CD4-positive, alpha-beta memory T cell (primary cell): ENCODE data around the gene OSBPL8. TPM values are rescaled to one million over a fixed set of nuclear protein-coding genes. Genes with fewer than 3 reads are reported as not detected.
"Not testable (repeated sequence)": the region's sequence is repeated elsewhere in the genome, so short reads cannot be mapped to it uniquely, and the experiment has no call there.

Experiments
- CTCF ChIA-PET: fragments of 350-600 bp; sonication (Branson Sonifier 250); formaldehyde crosslinking; loops from one replicate; lab custom pipeline; 2021; ENCODE audit warnings: inconsistent platforms; ENCODE audit not compliant: partially characterized antibody; lab: Charles Lee
- POLR2A ChIA-PET: fragments of 350-600 bp; sonication (Branson Sonifier 250); formaldehyde crosslinking; loops from one replicate; lab custom pipeline; 2021; ENCODE audit not compliant: partially characterized antibody; lab: Charles Lee
- DNase-seq, 5 donors: peaks; one replicate each; pipeline versions ENCODE4 v3.0.0 to v3.0.0-alpha.2; 2020 to 2022; ENCODE audit warnings: mixed read lengths in 1 of 5
- H3K27ac ChIP-seq: one replicate; pipeline ENCODE4 v1.7.0; 2013; ENCODE audit warnings: low read depth, low read length
- H3K27me3 ChIP-seq: 2 replicates; pipeline ENCODE4 v1.7.0; 2013; ENCODE audit warnings: mild to moderate bottlenecking, low read length, moderate library complexity; ENCODE audit not compliant: insufficient read depth
- H3K36me3 ChIP-seq: 2 replicates; pipeline ENCODE4 v1.7.0; 2013; ENCODE audit warnings: mild to moderate bottlenecking, low read length, moderate library complexity; ENCODE audit not compliant: insufficient read depth
- H3K4me1 ChIP-seq: 2 replicates; pipeline ENCODE4 v1.7.0; 2013; ENCODE audit warnings: mild to moderate bottlenecking, low read length, moderate library complexity; ENCODE audit not compliant: insufficient read depth
- H3K4me3 ChIP-seq, 2 donors: one replicate each; pipeline ENCODE4 v1.7.0; 2013; ENCODE audit warnings: low read length in 2 of 2, mild to moderate bottlenecking in 1 of 2
- H3K9me3 ChIP-seq, 2 donors: one replicate each; pipeline ENCODE4 v1.7.0; 2013; ENCODE audit warnings: low read length in 2 of 2, control low read depth in 1 of 2; ENCODE audit not compliant: control insufficient read depth in 1 of 2
- H3K27ac Mint-ChIP-seq, 7 donors: one replicate each; pipeline ENCODE4 v1.8.0; 2020 to 2021; ENCODE audit warnings: mixed read lengths in 7 of 7, mild to moderate bottlenecking in 6 of 7, inconsistent platforms in 3 of 7, moderate library complexity in 3 of 7
- H3K27me3 Mint-ChIP-seq, 2 donors: one replicate each; pipeline ENCODE4 v1.8.0; 2020 to 2021; ENCODE audit warnings: mixed read lengths in 2 of 2
- H3K36me3 Mint-ChIP-seq, 2 donors: one replicate each; pipeline ENCODE4 v1.8.0; 2020 to 2021; ENCODE audit warnings: mixed read lengths in 2 of 2, inconsistent platforms in 1 of 2, mild to moderate bottlenecking in 1 of 2
- H3K4me1 Mint-ChIP-seq, 4 donors: one replicate each; pipeline ENCODE4 v1.8.0; 2020 to 2021; ENCODE audit warnings: mixed read lengths in 4 of 4, mild to moderate bottlenecking in 1 of 4
- H3K4me3 Mint-ChIP-seq, 8 donors: one replicate each; pipeline ENCODE4 v1.8.0; 2020 to 2021; ENCODE audit warnings: mixed read lengths in 8 of 8, mild to moderate bottlenecking in 7 of 8, moderate library complexity in 6 of 8, inconsistent platforms in 3 of 8
- H3K9me3 Mint-ChIP-seq, 8 donors: one replicate each; pipeline ENCODE4 v1.8.0; 2020 to 2021; ENCODE audit warnings: mixed read lengths in 8 of 8, mild to moderate bottlenecking in 5 of 8, inconsistent platforms in 3 of 8, moderate library complexity in 1 of 8
- intact Hi-C: fragments of 100-400 bp; cut with micrococcal nuclease; formaldehyde crosslinking; loops from one replicate; pipeline ENCODE4 v1.15.1; 2023
- polyA plus RNA-seq, 2 donors: library from polyadenylated mRNA; unstranded; fragments of 300-500 nt; fragmentation: Illumina TruSeq; gene quantifications; one replicate each; pipeline ENCODE4 v1.2.3, GENCODE V29; 2021
- total RNA-seq, 2 experiments: library from RNA; stranded (reverse); gene quantifications; one replicate each; pipeline ENCODE4 v1.2.3, GENCODE V29; 2021

OSBPL8 gene
- total and polyA plus RNA-seq, 4 experiments from 2014 or later: 126 to 143 (median 129) TPM

- Mint-ChIP-seq H3K36me3 (peaks cover 44 to 66% of the 10 kb centered on the region in 2 donors), H3K27me3 (no peaks in the 10 kb centered on the region), H3K27ac (no peak overlapping the region), H3K4me1 (no peaks in the 10 kb centered on the region), H3K4me3 (no peak overlapping the region), H3K9me3 (no peaks in the 10 kb centered on the region)
- Histone ChIP-seq H3K27ac (no peak overlapping the region), H3K4me3 (no peak overlapping the region), H3K27me3 (no peaks in the 10 kb centered on the region), H3K4me1 (no peaks in the 10 kb centered on the region), H3K36me3 (peaks cover 23% of the 10 kb centered on the region), H3K9me3 (no peaks in the 10 kb centered on the region)
- intact Hi-C loops: no loop called here
- ChIA-PET POLR2A (no interaction called here), CTCF (interaction anchor here (1.6 kb wide), 1 partner anchor 202 kb away, joined by 5 read pairs; no protein-coding TSS in a partner anchor)
- no peak for DNase-seq
Observed at GRCh38 chr12:76384560-76384959, 175.0 kb downstream of the OSBPL8 start.

GRCh38 chr12:76383988-76384387 is 175.6 kb downstream of the OSBPL8 start:
- Mint-ChIP-seq H3K27me3 (no peaks in the 10 kb centered on the region), H3K9me3 (no peaks in the 10 kb centered on the region), H3K27ac (peak overlapping the region in 1 of 7 donors; percentile 46), H3K36me3 (peaks cover 43 to 64% of the 10 kb centered on the region in 2 donors), H3K4me3 (no peak overlapping the region), H3K4me1 (no peaks in the 10 kb centered on the region)
- Histone ChIP-seq H3K27me3 (no peaks in the 10 kb centered on the region), H3K9me3 (no peaks in the 10 kb centered on the region), H3K4me1 (no peaks in the 10 kb centered on the region), H3K36me3 (peaks cover 17% of the 10 kb centered on the region), H3K27ac (no peak overlapping the region), H3K4me3 (no peak overlapping the region)
- DNase-seq: no peak
- ChIA-PET POLR2A (no interaction called here), CTCF (no interaction called here)
- intact Hi-C loops: no loop called here

GRCh38 chr12:76379261-76379660 is 180.3 kb downstream of the OSBPL8 start:
- Histone ChIP-seq H3K27me3 (no peaks in the 10 kb centered on the region), H3K36me3 (peaks cover 13% of the 10 kb centered on the region), H3K4me3 (no peak overlapping the region), H3K27ac (no peak overlapping the region), H3K4me1 (no peaks in the 10 kb centered on the region), H3K9me3 (no peaks in the 10 kb centered on the region)
- H3K36me3 Mint-ChIP-seq: peaks cover 50 to 70% of the 10 kb centered on the region in 2 donors
- H3K27me3 Mint-ChIP-seq: no peaks in the 10 kb centered on the region
- no peaks in the 10 kb centered on the region for H3K4me1 Mint-ChIP-seq
- no peak for DNase-seq
- intact Hi-C loops: no loop called here
- no peak overlapping the region for H3K4me3 Mint-ChIP-seq
- ChIA-PET POLR2A (interaction anchor here (0.6 kb wide), 1 partner anchor 75 kb away, joined by 4 read pairs; no protein-coding TSS in a partner anchor), CTCF (no interaction called here)
- H3K9me3 Mint-ChIP-seq: no peaks in the 10 kb centered on the region
- peak overlapping the region in 1 of 7 donors; percentile 86 for H3K27ac Mint-ChIP-seq

DNA sequence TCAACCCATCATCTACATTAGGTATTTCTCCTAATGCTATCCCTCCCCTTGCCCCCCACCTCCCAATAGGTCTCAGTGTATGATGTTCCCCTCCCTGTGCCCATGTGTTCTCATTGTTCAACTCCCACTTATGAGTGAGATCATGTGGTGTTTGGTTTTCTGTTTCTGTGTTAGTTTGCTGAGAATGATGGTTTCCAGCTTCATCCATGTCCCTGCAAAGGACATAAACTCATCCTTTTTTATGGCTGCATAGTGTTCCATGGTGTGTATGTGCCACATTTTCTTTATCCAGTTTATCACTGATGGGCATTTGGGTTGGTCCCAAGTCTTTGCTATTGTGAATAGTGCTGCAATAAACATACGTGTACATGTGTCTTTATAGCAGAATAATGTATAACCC is 182.7 kb downstream of the OSBPL8 start:
- H3K36me3 Mint-ChIP-seq: peaks cover 54 to 71% of the 10 kb centered on the region in 2 donors
- H3K9me3 ChIP-seq, H3K27me3 ChIP-seq, H3K4me1 Mint-ChIP-seq, intact Hi-C loops, H3K4me1 ChIP-seq, H3K27me3 Mint-ChIP-seq, H3K27ac ChIP-seq, H3K9me3 Mint-ChIP-seq, POLR2A ChIA-PET, DNase-seq, H3K4me3 ChIP-seq, CTCF ChIA-PET: not testable (repeated sequence)
- peaks cover 14% of the 10 kb centered on the region for H3K36me3 ChIP-seq
- H3K27ac Mint-ChIP-seq: peak overlapping the region in 1 of 7 donors; percentile 53
- peak overlapping the region in 1 of 8 donors; percentile 26 for H3K4me3 Mint-ChIP-seq

GRCh38 chr12:76375939-76376338 is 183.6 kb downstream of the OSBPL8 start:
- H3K36me3 ChIP-seq: peaks cover 14% of the 10 kb centered on the region
- H3K27me3 ChIP-seq: no peaks in the 10 kb centered on the region
- Mint-ChIP-seq H3K4me3 (no peak overlapping the region), H3K9me3 (no peaks in the 10 kb centered on the region), H3K27me3 (no peaks in the 10 kb centered on the region), H3K36me3 (peaks cover 56 to 71% of the 10 kb centered on the region in 2 donors), H3K27ac (peak overlapping the region in 1 of 7 donors; percentile 41), H3K4me1 (no peaks in the 10 kb centered on the region)
- DNase-seq: no peak
- no peak overlapping the region for H3K27ac ChIP-seq
- H3K4me1 ChIP-seq: no peaks in the 10 kb centered on the region
- intact Hi-C loops: no loop called here
- no peaks in the 10 kb centered on the region for H3K9me3 ChIP-seq
- CTCF ChIA-PET: no interaction called here
- no peak overlapping the region for H3K4me3 ChIP-seq
- POLR2A ChIA-PET: no interaction called here

- no peak for DNase-seq
- Histone ChIP-seq H3K27me3 (no peaks in the 10 kb centered on the region), H3K36me3 (peaks cover 14% of the 10 kb centered on the region), H3K4me3 (no peak overlapping the region), H3K4me1 (no peaks in the 10 kb centered on the region), H3K27ac (no peak overlapping the region), H3K9me3 (no peaks in the 10 kb centered on the region)
- H3K4me1 Mint-ChIP-seq: no peaks in the 10 kb centered on the region
- H3K9me3 Mint-ChIP-seq: no peaks in the 10 kb centered on the region
- H3K36me3 Mint-ChIP-seq: peaks cover 61 to 72% of the 10 kb centered on the region in 2 donors
- H3K4me3 Mint-ChIP-seq: no peak overlapping the region
- CTCF ChIA-PET: no interaction called here
- H3K27me3 Mint-ChIP-seq: no peaks in the 10 kb centered on the region
- H3K27ac Mint-ChIP-seq: no peak overlapping the region
- intact Hi-C loops: no loop called here
- POLR2A ChIA-PET: no interaction called here
Observed at GRCh38 chr12:76375470-76375869, 184.1 kb downstream of the OSBPL8 start.

- Mint-ChIP-seq H3K27me3 (no peaks in the 10 kb centered on the region), H3K36me3 (peaks cover 66 to 77% of the 10 kb centered on the region in 2 donors), H3K27ac (peak overlapping the region in 1 of 7 donors; percentile 19), H3K9me3 (no peaks in the 10 kb centered on the region), H3K4me1 (no peaks in the 10 kb centered on the region), H3K4me3 (no peak overlapping the region)
- POLR2A ChIA-PET: no interaction called here
- no peak for DNase-seq
- Histone ChIP-seq H3K9me3 (no peaks in the 10 kb centered on the region), H3K27me3 (no peaks in the 10 kb centered on the region), H3K4me1 (no peaks in the 10 kb centered on the region), H3K27ac (no peak overlapping the region), H3K4me3 (no peak overlapping the region), H3K36me3 (peaks cover 24% of the 10 kb centered on the region)
- intact Hi-C loops: no loop called here
- CTCF ChIA-PET: no interaction called here
Observed at GRCh38 chr12:76374386-76375020, 185.1 kb downstream of the OSBPL8 start.
